ENCODE data around the gene MUC4.
"Not testable (repeated sequence)": the region's sequence is repeated elsewhere in the genome, so short reads cannot be mapped to it uniquely, and the experiment has no call there.

MUC4 gene

GRCh38 chr3:195806211-195806915, 5.4 kb downstream of the MUC4 start:
- Mint-ChIP-seq H3K4me3 (no peak overlapping the region), H3K36me3 (ENCODE audit: low read depth) (no peaks in the 10 kb centered on the region), H3K27me3 (ENCODE audit: low read depth) (peaks cover 69% of the 10 kb centered on the region)

DNA sequence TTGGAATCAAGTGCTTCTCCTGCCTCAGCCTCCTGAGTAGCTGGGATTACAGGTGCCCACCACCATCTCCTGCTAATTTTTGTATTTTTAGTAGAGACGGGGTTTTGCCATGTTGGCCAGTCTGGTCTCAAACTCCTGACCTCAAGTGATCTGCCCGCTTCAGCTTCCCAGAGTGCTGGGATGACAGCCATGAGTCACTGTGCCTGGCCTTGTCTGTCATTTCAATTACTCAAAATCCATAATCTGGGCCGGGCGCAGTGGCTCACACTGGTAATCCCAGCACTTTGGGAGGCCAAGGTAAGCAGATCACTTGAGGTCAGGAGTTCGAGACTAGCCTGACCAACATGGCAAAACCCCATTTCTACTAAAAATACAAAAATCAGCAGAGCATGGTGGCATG, 6.1 kb downstream of the MUC4 start:
- H3K4me3 Mint-ChIP-seq = not testable (repeated sequence)

More at GRCh38 chr3:195806211-195806915, 5.4 kb downstream of the MUC4 start:
- TF ChIP-seq CTCF (IDR thresholded peaks at IDR 0.05; ENCODE audit: unreplicated experiment in 3 of 3) = no peak
- peaks cover 35% of the 10 kb centered on the region for H3K4me1 Mint-ChIP-seq
- H3K9me3 Mint-ChIP-seq = no peaks in the 10 kb centered on the region
- H3K27ac Mint-ChIP-seq = no peak overlapping the region

DNA sequence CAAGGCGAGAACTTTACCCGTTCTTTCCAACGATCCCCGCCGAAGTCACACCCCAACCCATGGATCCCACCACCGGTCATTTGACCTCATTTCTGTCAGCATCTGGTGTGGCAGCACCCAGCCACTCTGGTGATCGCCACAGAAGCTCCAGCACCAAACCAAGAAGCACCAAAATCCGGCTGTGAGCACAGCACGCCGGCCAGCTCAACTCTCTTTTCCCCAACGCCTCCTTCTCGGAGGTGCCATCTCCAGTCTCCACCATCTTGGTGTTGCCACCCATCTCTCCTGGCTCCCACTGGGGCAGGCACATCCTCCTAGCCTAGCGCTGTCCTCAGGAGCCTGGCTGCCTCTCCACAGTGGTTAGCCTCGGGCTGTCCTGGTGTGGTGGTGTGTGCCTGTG, 6.5 kb downstream of the MUC4 start:
- Mint-ChIP-seq H3K27ac (no peak overlapping the region), H3K9me3 (no peaks in the 10 kb centered on the region), H3K4me3 (no peak overlapping the region), H3K36me3 (ENCODE audit: low read depth) (no peaks in the 10 kb centered on the region), H3K4me1 (peaks cover 38% of the 10 kb centered on the region), H3K27me3 (ENCODE audit: low read depth) (peaks cover 66% of the 10 kb centered on the region)
- no peak for TF ChIP-seq CTCF (IDR thresholded peaks at IDR 0.05; ENCODE audit: unreplicated experiment in 3 of 3)

More for the DNA sequence above, 6.1 kb downstream of the MUC4 start:
- H3K27ac Mint-ChIP-seq; H3K36me3 Mint-ChIP-seq (ENCODE audit: low read depth); H3K9me3 Mint-ChIP-seq: not testable (repeated sequence)
- peaks cover 68% of the 10 kb centered on the region for H3K27me3 Mint-ChIP-seq (ENCODE audit: low read depth)
- peaks cover 38% of the 10 kb centered on the region for H3K4me1 Mint-ChIP-seq

GRCh38 chr3:195803289-195803908, 8.3 kb downstream of the MUC4 start:
- H3K9me3 Mint-ChIP-seq = no peaks in the 10 kb centered on the region
- no peak overlapping the region for H3K4me3 Mint-ChIP-seq
- peaks cover 38% of the 10 kb centered on the region for H3K4me1 Mint-ChIP-seq
- peaks cover 62% of the 10 kb centered on the region for H3K27me3 Mint-ChIP-seq (ENCODE audit: low read depth)
- no peak overlapping the region for H3K27ac Mint-ChIP-seq
- no peaks in the 10 kb centered on the region for H3K36me3 Mint-ChIP-seq (ENCODE audit: low read depth)
- TF ChIP-seq CTCF (IDR thresholded peaks at IDR 0.05; ENCODE audit: unreplicated experiment in 3 of 3) = no peak

DNA sequence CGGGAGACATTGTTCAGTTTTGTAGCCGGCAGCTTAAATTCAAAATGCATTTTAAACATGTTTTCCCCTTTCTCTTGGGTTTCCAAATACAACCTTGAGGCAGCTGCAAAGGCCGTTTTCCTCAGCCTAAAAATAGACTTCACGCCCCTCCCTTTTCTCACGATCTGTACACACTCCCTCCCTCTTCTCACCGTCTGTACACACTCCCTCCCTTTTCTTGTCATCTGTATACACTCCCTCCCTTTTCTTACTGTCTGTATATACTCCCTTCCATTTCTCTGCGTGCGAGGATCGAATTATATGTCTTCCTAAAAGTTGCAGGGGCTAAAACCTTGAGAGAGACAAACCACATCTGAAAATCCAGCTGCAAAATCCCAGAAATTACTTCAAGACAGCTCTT, 8.9 kb downstream of the MUC4 start:
- peak overlapping the region in 1 of 3 experiments; percentile 9 for H3K4me3 Mint-ChIP-seq
- H3K4me1 Mint-ChIP-seq = peaks cover 38% of the 10 kb centered on the region
- peaks cover 62% of the 10 kb centered on the region for H3K27me3 Mint-ChIP-seq (ENCODE audit: low read depth)
- no peaks in the 10 kb centered on the region for H3K9me3 Mint-ChIP-seq
- no peak for TF ChIP-seq CTCF (IDR thresholded peaks at IDR 0.05; ENCODE audit: unreplicated experiment in 3 of 3)
- H3K27ac Mint-ChIP-seq = peak overlapping the region in 1 of 3 experiments; percentile 1
- no peaks in the 10 kb centered on the region for H3K36me3 Mint-ChIP-seq (ENCODE audit: low read depth)

GRCh38 chr3:195802261-195802701, 9.4 kb downstream of the MUC4 start:
- TF ChIP-seq CTCF (IDR thresholded peaks at IDR 0.05; ENCODE audit: unreplicated experiment in 3 of 3) = no peak
- peaks cover 56% of the 10 kb centered on the region for H3K27me3 Mint-ChIP-seq (ENCODE audit: low read depth)
- no peaks in the 10 kb centered on the region for H3K9me3 Mint-ChIP-seq
- peaks cover 38% of the 10 kb centered on the region for H3K4me1 Mint-ChIP-seq
- no peak overlapping the region for H3K27ac Mint-ChIP-seq
- H3K4me3 Mint-ChIP-seq = no peak overlapping the region
- H3K36me3 Mint-ChIP-seq (ENCODE audit: low read depth) = no peaks in the 10 kb centered on the region
